Naive thymus-derived CD8-positive, alpha-beta T cell (primary cell): ENCODE measurements around the gene STK4. TPM values are rescaled to one million over a fixed set of nuclear protein-coding genes. Genes with fewer than 3 reads are reported as not detected.

Experiments used
- ATAC-seq, 2 donors: fragments of 150-1000 bp; cut with Tn5 transposase in 1 of 2; sonication (Bioruptor Pico), chemical (Tn5 transposase) in 1 of 2; 1 replicate in 1 of 2; 2 replicates in 1 of 2; pipeline ENCODE4 v1.10.0; 2021; ENCODE audit warnings: mild to moderate bottlenecking in 2 of 2, moderate library complexity in 2 of 2
- POLR2A ChIA-PET: fragments of 350-600 bp; sonication (Branson Sonifier 250); formaldehyde crosslinking; loops from one replicate; lab custom pipeline; 2021; ENCODE audit warnings: antibody characterized with exemption; lab: Charles Lee
- DNase-seq, 10 donors: peaks; one replicate each; pipeline versions ENCODE4 v3.0.0 to v3.0.0-alpha.2; 2020 to 2022
- H3K27ac Mint-ChIP-seq, 10 donors: one replicate each; pipeline ENCODE4 v1.8.0; 2020 to 2022; ENCODE audit warnings: mild to moderate bottlenecking in 10 of 10, mixed read lengths in 10 of 10, moderate library complexity in 4 of 10, inconsistent platforms in 1 of 10
- H3K27me3 Mint-ChIP-seq, 5 donors: one replicate each; pipeline ENCODE4 v1.8.0; 2021 to 2022; ENCODE audit warnings: mixed read lengths in 5 of 5
- H3K36me3 Mint-ChIP-seq, 3 donors: one replicate each; pipeline ENCODE4 v1.8.0; 2020 to 2022; ENCODE audit warnings: mixed read lengths in 3 of 3, mild to moderate bottlenecking in 2 of 3, inconsistent platforms in 1 of 3
- H3K4me1 Mint-ChIP-seq, 4 donors: one replicate each; pipeline ENCODE4 v1.8.0; 2021 to 2022; ENCODE audit warnings: mixed read lengths in 4 of 4
- H3K4me3 Mint-ChIP-seq, 10 donors: one replicate each; pipeline ENCODE4 v1.8.0; 2020 to 2022; ENCODE audit warnings: mild to moderate bottlenecking in 10 of 10, mixed read lengths in 10 of 10, moderate library complexity in 6 of 10, inconsistent platforms in 1 of 10
- H3K9me3 Mint-ChIP-seq, 9 donors: one replicate each; pipeline ENCODE4 v1.8.0; 2020 to 2022; ENCODE audit warnings: mixed read lengths in 9 of 9, mild to moderate bottlenecking in 3 of 9, inconsistent platforms in 1 of 9, moderate library complexity in 1 of 9
- polyA plus RNA-seq, 3 donors: library from polyadenylated mRNA; unstranded; fragments of 300-500 nt; fragmentation: Illumina TruSeq; gene quantifications; one replicate each; pipeline ENCODE4 v1.2.3, GENCODE V29; 2021
- total RNA-seq, 8 experiments: library from RNA in 2 of 8; stranded (reverse) in 2 of 8; gene quantifications; one replicate each; pipeline ENCODE4 v1.2.3 and lab custom pipeline; 2021 to 2026

The STK4 gene
- total and polyA plus RNA-seq, 5 experiments from 2014 or later, result 178 to 354 (median 192) TPM

- POLR2A ChIA-PET, result interaction anchor here (0.9 kb wide), 1 partner anchor 22 kb away, joined by 7 read pairs; no protein-coding TSS in a partner anchor
- peaks cover 46 to 79% (median 68%) of the 10 kb centered on the region in 4 donors for H3K4me1 Mint-ChIP-seq
Measured at GRCh38 chr20:44956410-44956809, 9.9 kb upstream of the STK4 start.

GRCh38 chr20:44958276-44958675 lies 8.0 kb upstream of the STK4 start:
- H3K4me1 Mint-ChIP-seq, result peaks cover 38 to 75% (median 65%) of the 10 kb centered on the region in 4 donors
- H3K27ac Mint-ChIP-seq, result peak overlapping the region in 6 of 10 donors; percentile 0 to 47 (median 26)
- H3K4me3 Mint-ChIP-seq, result peak overlapping the region in 9 of 10 donors; percentile 83 to 100 (median 99)
- POLR2A ChIA-PET, result interaction anchor here (0.6 to 3.5 kb wide), 7 partner anchors 9 to 874 kb away, joined by 3 to 16 read pairs (median 3); partner anchors contain the start of genes STK4 and YWHAB
- DNase-seq, result no peak
- no peak for ATAC-seq
- no peaks in the 10 kb centered on the region for H3K9me3 Mint-ChIP-seq
- peaks cover under 1 to 46% (median 22%) of the 10 kb centered on the region in 3 donors for H3K36me3 Mint-ChIP-seq
- H3K27me3 Mint-ChIP-seq, result no peaks in the 10 kb centered on the region

More at GRCh38 chr20:44956410-44956809, 9.9 kb upstream of the STK4 start:
- Mint-ChIP-seq H3K27ac (peak overlapping the region in 2 of 10 donors; percentile 39 to 65), H3K9me3 (no peaks in the 10 kb centered on the region), H3K4me3 (no peak overlapping the region), H3K36me3 (peaks cover 8 to 65% (median 22%) of the 10 kb centered on the region in 3 donors), H3K27me3 (no peaks in the 10 kb centered on the region)
- no peak for ATAC-seq
- no peak for DNase-seq

DNA sequence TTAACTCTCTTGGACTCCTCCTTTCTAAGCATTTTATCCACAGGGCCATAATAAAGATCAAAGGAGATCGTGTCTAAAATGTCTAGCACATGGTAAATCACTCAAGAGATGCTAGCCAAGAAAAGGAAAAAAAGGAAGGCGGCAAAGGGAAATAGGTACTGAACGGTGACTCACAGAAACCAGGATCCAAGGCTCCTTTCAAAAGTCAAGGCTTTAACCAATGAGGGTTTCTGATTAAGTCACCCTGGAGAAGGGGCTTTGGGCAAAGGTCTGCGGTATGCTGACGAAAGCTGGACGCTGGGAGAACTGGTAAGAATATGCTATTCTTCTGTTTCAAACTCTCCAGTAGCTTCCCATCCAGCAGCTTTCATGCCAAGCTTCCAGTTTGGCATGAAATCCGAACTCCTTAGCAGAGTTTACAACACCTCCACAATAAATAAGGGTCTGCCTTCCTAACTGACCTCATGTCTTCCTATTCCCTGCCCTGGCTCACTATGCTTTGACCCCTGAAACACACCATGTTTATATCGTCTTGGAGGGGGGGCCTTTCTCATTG lies 7.2 kb upstream of the STK4 start:
- POLR2A ChIA-PET, result interaction anchor here (0.9 to 3.5 kb wide), 9 partner anchors 8 to 80 kb away, joined by 3 to 23 read pairs (median 5); partner anchors contain the start of genes STK4 and YWHAB

GRCh38 chr20:44959638-44960102 lies 6.6 kb upstream of the STK4 start:
- Mint-ChIP-seq H3K4me3 (peak overlapping the region; percentile 83 to 100 (median 98)), H3K4me1 (peaks cover 32 to 72% (median 56%) of the 10 kb centered on the region in 4 donors), H3K27ac (peak overlapping the region; percentile 89 to 97 (median 94)), H3K9me3 (no peaks in the 10 kb centered on the region), H3K36me3 (peaks cover 0 to 32% (median 14%) of the 10 kb centered on the region in 3 donors), H3K27me3 (no peaks in the 10 kb centered on the region)
- DNase-seq (peak in 9 of 10 donors; percentile 20 to 74 (median 51)), ATAC-seq (peak; percentile 60 to 74)
- POLR2A ChIA-PET, result interaction anchor here (0.6 to 3.5 kb wide), 10 partner anchors 12 to 80 kb away, joined by 3 to 23 read pairs (median 4); partner anchors contain the start of genes PABPC1L and YWHAB

More for the DNA sequence above, 7.2 kb upstream of the STK4 start:
- no peak for ATAC-seq
- Mint-ChIP-seq H3K27ac (peak overlapping the region in 9 of 10 donors; percentile 89 to 97 (median 94)), H3K27me3 (no peaks in the 10 kb centered on the region), H3K9me3 (no peaks in the 10 kb centered on the region), H3K4me1 (peaks cover 32 to 73% (median 57%) of the 10 kb centered on the region in 4 donors), H3K36me3 (peaks cover 0 to 37% (median 16%) of the 10 kb centered on the region in 3 donors), H3K4me3 (peak overlapping the region; percentile 83 to 100 (median 98))
- no peak for DNase-seq

DNA sequence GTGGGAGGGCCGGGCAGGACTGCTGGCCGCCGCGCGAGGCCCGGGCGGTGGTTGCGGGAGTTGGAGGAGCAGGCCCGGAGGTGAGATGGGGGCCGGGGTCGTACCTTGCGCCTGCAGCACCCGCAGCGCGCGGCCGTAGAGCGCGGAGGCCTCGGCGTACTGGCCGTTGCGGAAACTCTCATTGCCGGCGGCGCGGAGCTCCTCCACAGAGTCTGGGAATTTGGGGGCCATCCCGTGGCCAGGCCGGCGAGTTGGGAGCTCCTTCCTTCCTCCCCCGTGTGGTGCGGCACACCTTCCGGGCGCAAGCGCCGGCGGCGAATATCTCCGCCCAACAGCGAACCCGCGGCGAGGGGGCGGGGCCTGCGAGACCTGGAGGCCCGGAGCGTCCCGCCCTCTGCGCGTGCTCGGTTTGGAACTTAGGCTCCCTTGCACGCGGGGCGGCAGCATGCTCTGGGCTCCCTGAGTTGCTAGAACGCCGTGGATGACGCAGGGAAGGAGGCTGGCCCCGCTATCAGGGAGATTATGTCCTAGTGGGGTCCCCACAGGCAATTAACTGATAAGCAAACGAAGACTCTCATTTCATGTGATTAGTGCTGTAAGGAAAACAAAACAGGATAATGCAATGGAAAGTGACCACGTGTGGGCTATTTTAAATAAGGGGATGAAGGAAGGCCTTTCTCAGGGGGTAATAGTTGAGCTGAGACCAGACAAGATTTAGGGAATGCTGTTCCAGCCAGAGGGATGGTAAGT lies 6.0 kb upstream of the STK4 start, which contains the start of gene TOMM34:
TSS of gene TOMM34 (minus strand) at position 295 of the 750 bp plus-strand sequence. CDS start at position 231, 64 bp downstream.
- peaks cover 0 to 26% (median 8%) of the 10 kb centered on the region in 3 donors for H3K36me3 Mint-ChIP-seq
- no peaks in the 10 kb centered on the region for H3K9me3 Mint-ChIP-seq
- peak within 1 kb of the TSS; percentile 83 to 100 (median 98) for H3K4me3 Mint-ChIP-seq
- peaks cover 32 to 68% (median 58%) of the 10 kb centered on the region in 4 donors for H3K4me1 Mint-ChIP-seq
- no peaks in the 10 kb centered on the region for H3K27me3 Mint-ChIP-seq
- DNase-seq (peak; percentile 86 to 96 (median 91)), ATAC-seq (peak; percentile 94 to 96)
- POLR2A ChIA-PET, result interaction anchor here (0.6 to 3.5 kb wide), 12 partner anchors 11 to 79 kb away, joined by 3 to 23 read pairs (median 4); partner anchors contain the start of genes PABPC1L and YWHAB
- peak within 1 kb of the TSS; percentile 89 to 98 (median 96) for H3K27ac Mint-ChIP-seq

DNA sequence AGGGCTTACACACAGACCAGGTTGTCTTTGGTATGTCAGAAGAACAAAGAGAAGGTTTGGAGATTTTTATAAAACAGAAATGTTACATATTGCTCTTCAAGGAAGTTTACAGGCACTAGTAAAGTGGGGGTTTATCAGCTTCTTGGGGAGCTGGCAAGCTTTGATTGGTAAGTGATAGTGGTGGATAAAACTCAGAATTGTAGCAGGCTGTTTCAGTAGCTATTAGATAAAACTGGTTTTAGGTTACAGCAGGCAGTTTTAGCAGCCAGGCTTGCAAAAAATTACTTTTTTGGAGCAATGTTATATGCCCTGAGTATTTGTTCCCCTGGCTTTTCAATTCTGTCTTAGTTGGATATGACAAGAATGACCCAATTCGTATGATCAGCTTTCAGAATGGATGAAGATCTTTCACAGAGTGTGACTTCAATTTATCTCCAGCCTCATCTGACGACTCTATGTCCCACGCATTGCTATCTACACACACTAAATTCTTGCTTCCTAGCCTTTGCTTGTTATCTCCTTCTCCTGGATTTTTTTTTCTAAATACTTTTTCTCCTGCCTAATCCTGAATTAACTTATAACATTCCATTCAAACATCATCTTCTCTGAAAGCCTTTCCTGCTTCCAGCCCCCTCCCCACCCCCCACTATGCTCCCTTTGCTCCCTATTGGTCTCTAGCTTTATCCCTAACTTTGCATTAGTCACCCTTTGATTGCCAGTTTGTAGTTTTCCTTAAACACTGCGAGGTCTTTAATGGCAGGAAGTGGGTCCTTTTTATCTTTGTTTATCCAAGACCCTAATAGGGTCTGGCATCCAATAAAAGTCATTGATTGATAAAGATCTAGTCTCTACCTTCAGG lies 5.1 kb upstream of the STK4 start:
- peak overlapping the region; percentile 26 to 100 (median 98) for H3K4me3 Mint-ChIP-seq
- H3K9me3 Mint-ChIP-seq, result no peaks in the 10 kb centered on the region
- H3K4me1 Mint-ChIP-seq, result peaks cover 34 to 65% (median 62%) of the 10 kb centered on the region in 4 donors
- ATAC-seq (no peak), DNase-seq (no peak)
- no peaks in the 10 kb centered on the region for H3K27me3 Mint-ChIP-seq
- peak overlapping the region; percentile 61 to 98 (median 96) for H3K27ac Mint-ChIP-seq
- peaks cover 0 to 17% (median 0%) of the 10 kb centered on the region in 3 donors for H3K36me3 Mint-ChIP-seq
- POLR2A ChIA-PET, result interaction anchor here (1.2 to 3.5 kb wide), 6 partner anchors 10 to 76 kb away, joined by 3 to 23 read pairs (median 11); partner anchors contain the start of gene YWHAB

DNA sequence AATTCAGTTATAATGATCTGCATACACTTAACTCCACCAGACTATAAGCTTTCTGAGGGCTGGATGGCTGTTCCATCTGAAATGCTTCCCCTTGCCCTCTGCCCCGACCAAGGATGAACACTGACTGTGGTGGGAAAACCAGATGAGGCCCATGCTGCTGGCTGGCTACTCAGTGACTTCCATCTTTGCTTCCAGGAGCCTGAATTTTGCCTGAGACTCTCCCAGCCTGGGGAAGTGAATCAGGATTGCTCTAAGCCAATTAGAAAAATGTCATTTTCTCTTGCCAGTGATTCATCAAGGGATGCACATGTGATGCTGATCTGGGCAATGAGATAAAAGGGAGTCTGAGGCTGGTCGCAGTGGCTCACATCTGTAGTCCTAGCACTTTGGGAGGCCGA lies 4.4 kb upstream of the STK4 start:
- no peak for DNase-seq
- POLR2A ChIA-PET, result interaction anchor here (1.3 to 2.7 kb wide), 2 partner anchors 16 to 17 kb away, joined by 3 to 23 read pairs; no protein-coding TSS in a partner anchor
- Mint-ChIP-seq H3K4me1 (peaks cover 34 to 59% (median 58%) of the 10 kb centered on the region in 4 donors), H3K9me3 (no peaks in the 10 kb centered on the region), H3K27me3 (no peaks in the 10 kb centered on the region), H3K4me3 (peak overlapping the region in 4 of 10 donors; percentile 26 to 62 (median 36)), H3K27ac (peak overlapping the region in 4 of 10 donors; percentile 40 to 72 (median 51)), H3K36me3 (peaks cover 0 to 13% (median 0%) of the 10 kb centered on the region in 3 donors)
- ATAC-seq, result no peak

- peak overlapping the region in 3 of 10 donors; percentile 24 to 67 (median 43) for H3K27ac Mint-ChIP-seq
- no peak for ATAC-seq
- H3K27me3 Mint-ChIP-seq, result no peaks in the 10 kb centered on the region
- DNase-seq, result no peak
- peaks cover 34 to 57% (median 54%) of the 10 kb centered on the region in 4 donors for H3K4me1 Mint-ChIP-seq
- POLR2A ChIA-PET, result interaction anchor here (0.6 to 9.7 kb wide), 2 partner anchors 18 to 77 kb away, joined by 4 to 196 read pairs; no protein-coding TSS in a partner anchor
- peaks cover 0 to 11% (median 4%) of the 10 kb centered on the region in 3 donors for H3K36me3 Mint-ChIP-seq
- H3K9me3 Mint-ChIP-seq, result no peaks in the 10 kb centered on the region
- no peak overlapping the region for H3K4me3 Mint-ChIP-seq
Measured at GRCh38 chr20:44962483-44962882, 3.8 kb upstream of the STK4 start.

GRCh38 chr20:44963325-44964215 lies 2.7 kb upstream of the STK4 start:
- DNase-seq (no peak), ATAC-seq (no peak)
- H3K36me3 Mint-ChIP-seq, result peaks cover 0 to 9% (median 8%) of the 10 kb centered on the region in 3 donors
- no peaks in the 10 kb centered on the region for H3K9me3 Mint-ChIP-seq
- peak overlapping the region in 1 of 10 donors; percentile 18 for H3K4me3 Mint-ChIP-seq
- peak overlapping the region in 6 of 10 donors; percentile 0 to 77 (median 42) for H3K27ac Mint-ChIP-seq
- peaks cover 29 to 57% (median 47%) of the 10 kb centered on the region in 4 donors for H3K4me1 Mint-ChIP-seq
- POLR2A ChIA-PET, result interaction anchor here (9.7 kb wide), 1 partner anchor 16 kb away, joined by 196 read pairs; no protein-coding TSS in a partner anchor
- H3K27me3 Mint-ChIP-seq, result no peaks in the 10 kb centered on the region

- ATAC-seq (no peak), DNase-seq (no peak)
- H3K4me3 Mint-ChIP-seq, result peak overlapping the region; percentile 88 to 99 (median 96)
- H3K9me3 Mint-ChIP-seq, result no peaks in the 10 kb centered on the region
- H3K4me1 Mint-ChIP-seq, result peaks cover 30 to 59% (median 49%) of the 10 kb centered on the region in 4 donors
- peak overlapping the region; percentile 81 to 98 (median 94) for H3K27ac Mint-ChIP-seq
- POLR2A ChIA-PET, result interaction anchor here (1.2 to 9.7 kb wide), 5 partner anchors 14 to 80 kb away, joined by 3 to 196 read pairs (median 21); partner anchors contain the start of gene YWHAB
- no peaks in the 10 kb centered on the region for H3K27me3 Mint-ChIP-seq
- H3K36me3 Mint-ChIP-seq, result peaks cover 0 to 9% (median 8%) of the 10 kb centered on the region in 3 donors
Measured at GRCh38 chr20:44965651-44966029, 672 bp upstream of the STK4 start.
